Neutrophil (primary cell): ENCODE results near the gene MAPRE3.

Experiments used
- H3K27ac ChIP-seq: fragments of 200-600 bp; sonication (generic); 2 replicates; pipeline ENCODE4 v1.5.1; 2016; ENCODE audit warnings: mild to moderate bottlenecking, moderate library complexity
- H3K27me3 ChIP-seq: fragments of 200-600 bp; sonication (generic); 2 replicates; pipeline ENCODE4 v1.6.0; 2016; ENCODE audit warnings: mild to moderate bottlenecking
- H3K36me3 ChIP-seq: fragments of 200-600 bp; sonication (generic); 2 replicates; pipeline ENCODE4 v1.5.1; 2017
- H3K4me1 ChIP-seq, 2 experiments: fragments of 200-600 bp in 1 of 2; sonication (generic) in 1 of 2; 1 replicate in 1 of 2; 2 replicates in 1 of 2; pipeline versions ENCODE4 v1.5.1 to v1.6.1; 2013 to 2016; ENCODE audit warnings: low read depth in 1 of 2, low read length in 1 of 2, mild to moderate bottlenecking in 1 of 2, moderate library complexity in 1 of 2; ENCODE audit not compliant: control insufficient read depth in 1 of 2, insufficient read depth in 1 of 2
- H3K4me3 ChIP-seq, 2 experiments: fragments of 200-600 bp in 1 of 2; sonication (generic) in 1 of 2; 1 replicate in 1 of 2; 2 replicates in 1 of 2; pipeline ENCODE4 v1.5.1; 2013 to 2016; ENCODE audit warnings: low read depth in 1 of 2, low read length in 1 of 2, mild to moderate bottlenecking in 1 of 2, moderate library complexity in 1 of 2
- H3K9me3 ChIP-seq: fragments of 200-600 bp; sonication (generic); 2 replicates; pipeline ENCODE4 v1.5.1; 2016
- TF ChIP-seq, protein P1 (sequence below): fragments of 200-600 bp; sonication (generic); IDR thresholded peaks from 2 replicates; pipeline ENCODE4 v1.5.1; 2016; ENCODE audit warnings: antibody characterized with exemption

Gene MAPRE3

DNA sequence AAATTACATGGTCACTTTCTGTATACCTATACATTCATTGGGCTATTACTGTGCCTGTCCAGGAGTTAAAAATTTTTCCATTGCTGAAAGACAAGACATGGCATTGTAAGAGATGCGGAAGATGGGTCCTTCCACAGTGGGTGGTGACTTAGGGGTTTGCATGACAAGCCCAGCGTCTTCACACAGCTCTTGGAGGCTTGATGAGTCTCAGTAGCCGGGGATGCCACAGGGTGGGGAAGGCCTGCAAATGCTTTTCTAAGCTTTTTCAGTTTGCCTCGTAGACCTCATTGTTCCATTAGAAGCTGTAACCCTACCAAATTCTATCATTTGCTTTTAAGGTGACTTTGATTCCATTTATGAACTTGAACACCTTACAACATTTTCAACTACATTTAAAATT is 18.1 kb upstream of the MAPRE3 start:
- Histone ChIP-seq H3K27me3 (peaks cover 69% of the 10 kb centered on the region), H3K4me3 (no peak overlapping the region)
- TF ChIP-seq, protein P1, sequence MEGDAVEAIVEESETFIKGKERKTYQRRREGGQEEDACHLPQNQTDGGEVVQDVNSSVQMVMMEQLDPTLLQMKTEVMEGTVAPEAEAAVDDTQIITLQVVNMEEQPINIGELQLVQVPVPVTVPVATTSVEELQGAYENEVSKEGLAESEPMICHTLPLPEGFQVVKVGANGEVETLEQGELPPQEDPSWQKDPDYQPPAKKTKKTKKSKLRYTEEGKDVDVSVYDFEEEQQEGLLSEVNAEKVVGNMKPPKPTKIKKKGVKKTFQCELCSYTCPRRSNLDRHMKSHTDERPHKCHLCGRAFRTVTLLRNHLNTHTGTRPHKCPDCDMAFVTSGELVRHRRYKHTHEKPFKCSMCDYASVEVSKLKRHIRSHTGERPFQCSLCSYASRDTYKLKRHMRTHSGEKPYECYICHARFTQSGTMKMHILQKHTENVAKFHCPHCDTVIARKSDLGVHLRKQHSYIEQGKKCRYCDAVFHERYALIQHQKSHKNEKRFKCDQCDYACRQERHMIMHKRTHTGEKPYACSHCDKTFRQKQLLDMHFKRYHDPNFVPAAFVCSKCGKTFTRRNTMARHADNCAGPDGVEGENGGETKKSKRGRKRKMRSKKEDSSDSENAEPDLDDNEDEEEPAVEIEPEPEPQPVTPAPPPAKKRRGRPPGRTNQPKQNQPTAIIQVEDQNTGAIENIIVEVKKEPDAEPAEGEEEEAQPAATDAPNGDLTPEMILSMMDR = no peak

DNA sequence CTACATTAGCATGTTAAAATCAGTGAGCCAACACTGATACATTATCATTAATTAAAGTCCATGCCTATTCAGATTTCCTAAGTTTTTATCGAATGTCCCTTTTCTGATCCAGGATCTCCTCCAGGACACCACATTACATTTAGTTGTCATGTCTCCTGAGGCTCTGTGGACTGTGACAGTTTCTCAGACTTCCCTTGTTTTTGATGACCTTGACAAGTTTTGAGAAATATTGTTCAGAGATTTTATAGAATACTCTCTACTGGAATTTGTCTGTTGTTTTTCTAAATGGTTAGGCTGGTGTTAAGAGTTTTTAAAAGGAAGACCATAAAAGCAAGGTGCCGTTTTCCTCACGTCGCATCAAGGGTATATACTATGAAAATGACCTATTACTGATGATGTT is 16.3 kb upstream of the MAPRE3 start:
- TF ChIP-seq, protein P1 = no peak
- peaks cover 78% of the 10 kb centered on the region for H3K27me3 ChIP-seq
- H3K4me1 ChIP-seq = no peaks in the 10 kb centered on the region
- no peak overlapping the region for H3K27ac ChIP-seq
- no peaks in the 10 kb centered on the region for H3K9me3 ChIP-seq
- H3K36me3 ChIP-seq = no peaks in the 10 kb centered on the region
- H3K4me3 ChIP-seq = no peak overlapping the region

More for the DNA sequence above, 18.1 kb upstream of the MAPRE3 start:
- Histone ChIP-seq H3K36me3 (no peaks in the 10 kb centered on the region), H3K4me1 (no peaks in the 10 kb centered on the region), H3K9me3 (no peaks in the 10 kb centered on the region), H3K27ac (no peak overlapping the region)

DNA sequence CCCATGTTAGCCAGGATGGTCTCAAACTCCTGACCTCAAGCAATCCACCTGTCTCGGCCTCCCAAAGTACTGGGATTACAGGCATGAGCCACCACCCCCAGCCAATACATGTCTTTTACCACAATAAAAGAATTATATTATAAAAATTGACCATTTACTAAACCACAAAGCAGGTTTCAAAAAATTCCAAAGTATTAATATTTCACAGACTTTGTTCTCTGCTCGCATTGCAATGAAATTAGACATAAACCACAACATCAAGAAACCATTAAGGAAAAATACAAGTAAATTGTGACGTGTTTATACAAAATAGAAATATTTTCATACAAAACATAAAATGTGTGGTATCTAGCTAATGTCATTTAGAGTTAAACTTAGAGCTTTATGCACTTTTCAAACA is 13.4 kb upstream of the MAPRE3 start:
- no peaks in the 10 kb centered on the region for H3K9me3 ChIP-seq
- H3K36me3 ChIP-seq = no peaks in the 10 kb centered on the region
- TF ChIP-seq, protein P1 = no peak
- no peak overlapping the region for H3K4me3 ChIP-seq
- peaks cover 0 to 3% of the 10 kb centered on the region in 2 experiments for H3K4me1 ChIP-seq
- H3K27ac ChIP-seq = no peak overlapping the region
- peaks cover 77% of the 10 kb centered on the region for H3K27me3 ChIP-seq

- Histone ChIP-seq H3K36me3 (no peaks in the 10 kb centered on the region), H3K27ac (no peak overlapping the region), H3K4me1 (peaks cover 0 to 3% of the 10 kb centered on the region in 2 experiments), H3K4me3 (no peak overlapping the region), H3K9me3 (no peaks in the 10 kb centered on the region), H3K27me3 (peaks cover 72% of the 10 kb centered on the region)
- TF ChIP-seq, protein P1 = no peak
Measured at GRCh38 chr2:26957534-26957933, 12.9 kb upstream of the MAPRE3 start.

DNA sequence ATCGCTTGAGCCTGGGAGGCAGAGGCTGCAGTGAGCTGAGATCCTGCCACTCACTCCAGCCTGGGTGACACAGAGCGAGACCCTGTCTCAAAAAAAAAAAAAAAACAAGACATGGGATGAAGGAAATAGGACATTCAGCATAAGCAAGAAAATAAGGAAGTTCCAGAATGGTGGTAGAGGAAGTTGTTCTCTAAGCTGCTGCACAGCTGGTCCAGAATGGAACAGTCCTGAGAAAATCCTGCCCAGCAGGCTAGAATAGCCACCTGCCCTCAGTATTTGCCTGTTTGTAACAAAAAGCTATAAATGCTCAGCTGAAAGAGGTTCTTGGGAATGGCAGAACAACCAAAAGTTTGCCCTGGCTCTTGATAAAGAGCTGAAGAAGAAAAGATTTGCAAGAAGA is 11.1 kb upstream of the MAPRE3 start:
- Histone ChIP-seq H3K9me3 (no peaks in the 10 kb centered on the region), H3K4me3 (no peak overlapping the region), H3K36me3 (no peaks in the 10 kb centered on the region), H3K27me3 (peaks cover 54% of the 10 kb centered on the region), H3K27ac (no peak overlapping the region), H3K4me1 (peaks cover 0 to 3% of the 10 kb centered on the region in 2 experiments)
- TF ChIP-seq, protein P1 = no peak
